ENCODE results near the gene ZBTB45.

- TF ChIP-seq, protein P1, sequence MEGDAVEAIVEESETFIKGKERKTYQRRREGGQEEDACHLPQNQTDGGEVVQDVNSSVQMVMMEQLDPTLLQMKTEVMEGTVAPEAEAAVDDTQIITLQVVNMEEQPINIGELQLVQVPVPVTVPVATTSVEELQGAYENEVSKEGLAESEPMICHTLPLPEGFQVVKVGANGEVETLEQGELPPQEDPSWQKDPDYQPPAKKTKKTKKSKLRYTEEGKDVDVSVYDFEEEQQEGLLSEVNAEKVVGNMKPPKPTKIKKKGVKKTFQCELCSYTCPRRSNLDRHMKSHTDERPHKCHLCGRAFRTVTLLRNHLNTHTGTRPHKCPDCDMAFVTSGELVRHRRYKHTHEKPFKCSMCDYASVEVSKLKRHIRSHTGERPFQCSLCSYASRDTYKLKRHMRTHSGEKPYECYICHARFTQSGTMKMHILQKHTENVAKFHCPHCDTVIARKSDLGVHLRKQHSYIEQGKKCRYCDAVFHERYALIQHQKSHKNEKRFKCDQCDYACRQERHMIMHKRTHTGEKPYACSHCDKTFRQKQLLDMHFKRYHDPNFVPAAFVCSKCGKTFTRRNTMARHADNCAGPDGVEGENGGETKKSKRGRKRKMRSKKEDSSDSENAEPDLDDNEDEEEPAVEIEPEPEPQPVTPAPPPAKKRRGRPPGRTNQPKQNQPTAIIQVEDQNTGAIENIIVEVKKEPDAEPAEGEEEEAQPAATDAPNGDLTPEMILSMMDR (IDR thresholded peaks at IDR 0.05 in 2 of 3, conservative IDR thresholded peaks at IDR 0.05 in 1 of 3; ENCODE audit: borderline replicate concordance in 1 of 3, insufficient read depth in 1 of 3, low read depth in 2 of 3, low read length in 2 of 3): no peak
- TF ChIP-seq SRF (IDR thresholded peaks at IDR 0.05; ENCODE audit: low read depth) (no peak), EZH2 (IDR thresholded peaks at IDR 0.05) (no peak), POLR2A (IDR thresholded peaks at IDR 0.05; ENCODE audit: borderline replicate concordance, extremely low read depth, insufficient read depth, insufficient read length) (no peak)
Measured at GRCh38 chr19:58545286-58546018, 25.8 kb upstream of the ZBTB45 start.
